Non-pigmented ciliary epithelial cell (primary cell): ENCODE results near the gene FAM120A.

Experiments used
- DNase-seq: peaks from one replicate; pipeline ENCODE4 v3.0.0-alpha.2; 2010; ENCODE audit warnings: low read depth

FAM120A gene

GRCh38 chr9:93594041-93594756 is 142.7 kb downstream of the FAM120A start:
- no peak for DNase-seq

- no peak for DNase-seq
These were observed 144.0 kb downstream of the FAM120A start for GRCh38 chr9:93595461-93595860.

GRCh38 chr9:93595861-93596365 is 144.4 kb downstream of the FAM120A start:
- no peak for DNase-seq

- DNase-seq, result no peak
These were observed 144.9 kb downstream of the FAM120A start for GRCh38 chr9:93596399-93596798.

GRCh38 chr9:93597142-93597706 is 145.7 kb downstream of the FAM120A start:
- DNase-seq, result no peak

- no peak for DNase-seq
These were observed 146.6 kb downstream of the FAM120A start for GRCh38 chr9:93597871-93598646.

GRCh38 chr9:93598647-93599241 is 147.3 kb downstream of the FAM120A start:
- DNase-seq, result no peak

- DNase-seq, result no peak
These were observed 148.3 kb downstream of the FAM120A start for GRCh38 chr9:93599571-93600403.

- no peak for DNase-seq
These were observed 149.0 kb downstream of the FAM120A start for GRCh38 chr9:93600504-93600903.

GRCh38 chr9:93601063-93601462 is 149.6 kb downstream of the FAM120A start:
- no peak for DNase-seq

- no peak for DNase-seq
These were observed 150.2 kb downstream of the FAM120A start for GRCh38 chr9:93601666-93602065.

- no peak for DNase-seq
These were observed 151.5 kb downstream of the FAM120A start for GRCh38 chr9:93603011-93603410.

- no peak for DNase-seq
These were observed 152.4 kb downstream of the FAM120A start for GRCh38 chr9:93603906-93604326.

GRCh38 chr9:93606187-93606586 is 154.7 kb downstream of the FAM120A start:
- no peak for DNase-seq

GRCh38 chr9:93610206-93610605 is 158.7 kb downstream of the FAM120A start:
- DNase-seq, result no peak

GRCh38 chr9:93612052-93612795 is 160.7 kb downstream of the FAM120A start:
- no peak for DNase-seq

- DNase-seq, result no peak
These were observed 161.3 kb downstream of the FAM120A start for GRCh38 chr9:93612796-93613154.

GRCh38 chr9:93613174-93613573 is 161.7 kb downstream of the FAM120A start:
- DNase-seq, result no peak

GRCh38 chr9:93613791-93614190 is 162.3 kb downstream of the FAM120A start:
- no peak for DNase-seq

GRCh38 chr9:93614830-93615468 is 163.5 kb downstream of the FAM120A start:
- DNase-seq, result no peak
